Trophoblast cell (in vitro differentiated cells and primary cell): ENCODE data around the gene LRRC2.

ENCODE experiments used
- DNase-seq, 2 donors: peaks; one replicate each; pipeline ENCODE4 v3.0.0-alpha.2; 2016
- H2AFZ ChIP-seq: 2 replicates; pipeline ENCODE4 v1.6.1; 2013; ENCODE audit warnings: low read length, moderate library complexity, mild to moderate bottlenecking; ENCODE audit not compliant: insufficient read depth, poor library complexity
- H2AK5ac ChIP-seq: 2 replicates; pipeline ENCODE4 v1.6.1; 2013; ENCODE audit warnings: mild to moderate bottlenecking, low read length
- H2BK120ac ChIP-seq: 2 replicates; pipeline ENCODE4 v1.6.1; 2013; ENCODE audit warnings: low read length, mild to moderate bottlenecking, moderate library complexity; ENCODE audit not compliant: insufficient read depth, poor library complexity
- H2BK12ac ChIP-seq: 2 replicates; pipeline ENCODE4 v1.6.1; 2013; ENCODE audit warnings: mild to moderate bottlenecking, low read length, moderate library complexity
- H2BK5ac ChIP-seq: 2 replicates; pipeline ENCODE4 v1.6.1; 2013; ENCODE audit warnings: low read length, low read depth, moderate library complexity, mild to moderate bottlenecking; ENCODE audit not compliant: poor library complexity
- H3K14ac ChIP-seq: 2 replicates; pipeline ENCODE4 v1.6.1; 2013; ENCODE audit warnings: mild to moderate bottlenecking, low read length
- H3K18ac ChIP-seq: 2 replicates; pipeline ENCODE4 v1.6.1; 2013; ENCODE audit warnings: mild to moderate bottlenecking, low read length
- H3K23ac ChIP-seq: 2 replicates; pipeline ENCODE4 v1.6.1; 2013; ENCODE audit warnings: low read length
- H3K27ac ChIP-seq: 2 replicates; pipeline ENCODE4 v1.5.1; 2013; ENCODE audit warnings: low read depth, mild to moderate bottlenecking, inconsistent platforms, low read length, moderate library complexity
- H3K27me3 ChIP-seq: 2 replicates; pipeline ENCODE4 v1.6.1; 2013; ENCODE audit warnings: inconsistent platforms, mild to moderate bottlenecking, low read length, moderate library complexity; ENCODE audit not compliant: insufficient read depth
- H3K36me3 ChIP-seq, 2 experiments: 1 replicate in 1 of 2; 2 replicates in 1 of 2; pipeline ENCODE4 v1.6.1; 2013; ENCODE audit warnings: low read length in 2 of 2, mild to moderate bottlenecking in 2 of 2, moderate library complexity in 1 of 2; ENCODE audit not compliant: insufficient read depth in 2 of 2, control insufficient read depth in 1 of 2
- H3K4ac ChIP-seq: 2 replicates; pipeline ENCODE4 v1.6.1; 2013; ENCODE audit warnings: low read depth, mild to moderate bottlenecking, low read length, moderate library complexity
- H3K4me1 ChIP-seq, 2 experiments: 1 replicate in 1 of 2; 2 replicates in 1 of 2; pipeline ENCODE4 v1.6.1; 2013; ENCODE audit warnings: low read length in 2 of 2, mild to moderate bottlenecking in 2 of 2, moderate library complexity in 1 of 2; ENCODE audit not compliant: insufficient read depth in 2 of 2, control insufficient read depth in 1 of 2
- H3K4me2 ChIP-seq: 2 replicates; pipeline ENCODE4 v1.6.1; 2013; ENCODE audit warnings: inconsistent platforms, mild to moderate bottlenecking, low read length, moderate library complexity
- H3K4me3 ChIP-seq: 2 replicates; pipeline ENCODE4 v1.5.1; 2013; ENCODE audit warnings: mild to moderate bottlenecking, low read depth, low read length, inconsistent platforms
- H3K79me1 ChIP-seq: one replicate; pipeline ENCODE4 v1.6.1; 2013; ENCODE audit warnings: low read length
- H3K79me2 ChIP-seq: 2 replicates; pipeline ENCODE4 v1.6.1; 2013; ENCODE audit warnings: low read length, mild to moderate bottlenecking; ENCODE audit not compliant: control insufficient read depth, insufficient read depth, poor library complexity
- H3K9ac ChIP-seq: 2 replicates; pipeline ENCODE4 v1.6.1; 2013; ENCODE audit warnings: mild to moderate bottlenecking, low read length
- H3K9me3 ChIP-seq: 2 replicates; pipeline ENCODE4 v1.6.1; 2013; ENCODE audit warnings: low read depth, mild to moderate bottlenecking, control low read depth, inconsistent platforms, low read length; ENCODE audit not compliant: insufficient read depth
- H4K12ac ChIP-seq: 2 replicates; pipeline ENCODE4 v1.6.1; 2013; ENCODE audit warnings: low read depth, mild to moderate bottlenecking, low read length, moderate library complexity
- H4K8ac ChIP-seq: 2 replicates; pipeline ENCODE4 v1.6.1; 2013; ENCODE audit warnings: low read depth, mild to moderate bottlenecking, low read length, moderate library complexity
- H4K91ac ChIP-seq: one replicate; pipeline ENCODE4 v1.6.1; 2013; ENCODE audit warnings: low read depth, mild to moderate bottlenecking, low read length, moderate library complexity

LRRC2 gene

DNA sequence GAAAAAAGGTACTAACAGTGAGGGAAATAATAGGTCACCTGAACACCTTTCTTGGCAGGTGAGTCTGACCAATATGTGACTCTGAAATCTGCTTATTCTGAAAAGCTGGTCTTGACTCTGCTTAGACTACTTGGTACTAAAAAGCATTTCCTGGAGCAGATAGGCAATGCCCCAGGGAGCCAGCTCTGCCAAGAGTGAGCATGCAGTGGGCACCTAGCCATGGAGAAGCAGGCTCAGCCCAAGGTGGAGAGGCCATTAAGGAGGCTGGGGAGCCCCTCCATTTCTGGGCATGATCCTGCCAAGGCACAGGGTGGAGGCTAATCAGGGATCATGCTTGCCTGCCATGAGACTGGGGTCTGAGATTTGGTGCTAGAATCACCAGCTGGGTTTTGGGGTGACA is 99.8 kb downstream of the LRRC2 start:
- Histone ChIP-seq H2BK120ac (no peak overlapping the region), H3K27ac (no peak overlapping the region), H3K36me3 (no peaks in the 10 kb centered on the region), H2BK12ac (no peak overlapping the region), H3K79me2 (no peaks in the 10 kb centered on the region), H3K4me3 (no peak overlapping the region), H4K91ac (no peak overlapping the region), H3K4me1 (no peaks in the 10 kb centered on the region), H3K27me3 (peaks cover 6% of the 10 kb centered on the region), H3K14ac (no peak overlapping the region), H3K23ac (no peak overlapping the region), H2BK5ac (no peak overlapping the region), H2AK5ac (no peak overlapping the region), H3K18ac (no peak overlapping the region), H3K4ac (no peak overlapping the region), H3K9me3 (peaks cover 2% of the 10 kb centered on the region), H4K12ac (no peak overlapping the region), H3K4me2 (no peak overlapping the region), H2AFZ (no peak overlapping the region), H3K9ac (no peak overlapping the region), H4K8ac (no peak overlapping the region), H3K79me1 (no peaks in the 10 kb centered on the region)
- DNase-seq, result no peak
